ENCODE results near the gene MYLK2.
"Not testable (repeated sequence)": the region's sequence is repeated elsewhere in the genome, so short reads cannot be mapped to it uniquely, and the experiment has no call there.

GRCh38 chr20:31828016-31828415 lies 8.9 kb downstream of the MYLK2 start:
- TF ChIP-seq CTCF (conservative IDR thresholded peaks at IDR 0.05); EZH2 (IDR thresholded peaks at IDR 0.05; ENCODE audit: low read depth): not testable (repeated sequence)

Data from PC-9 (cell line).